ENCODE measurements around the gene RAPGEF1.

DNA sequence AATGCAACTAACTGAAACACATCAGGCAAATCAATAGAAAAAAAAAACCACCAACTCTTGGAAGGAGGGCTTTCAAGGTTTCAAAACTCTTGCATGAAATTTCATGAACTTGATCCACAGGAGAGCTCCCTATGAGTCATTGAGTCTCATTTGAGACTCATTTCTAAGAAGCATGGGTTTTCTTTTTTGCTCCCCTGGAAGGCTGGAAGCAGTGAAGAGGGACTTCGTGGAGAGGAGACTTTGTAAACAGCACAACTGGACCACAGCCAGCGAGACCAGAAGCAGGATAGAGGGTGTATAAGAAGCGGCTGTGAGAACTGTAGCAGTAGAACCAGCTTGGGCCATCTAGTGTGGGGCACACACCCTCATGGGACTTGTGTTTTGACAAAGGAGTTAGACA, 41.2 kb upstream of the RAPGEF1 start:
- TF ChIP-seq CTCF (IDR thresholded peaks at IDR 0.05) (no peak), EZH2 (IDR thresholded peaks at IDR 0.05) (no peak)
